Endothelial cell of umbilical vein (primary cell): ENCODE data around the gene RILPL1.

Experiments used
- CTCF ChIP-seq, 2 donors: IDR thresholded peaks; 1 replicate in 1 of 2; 2 replicates in 1 of 2; pipeline ENCODE4 v1.5.1; 2011; ENCODE audit warnings: low read length in 2 of 2, mild to moderate bottlenecking in 2 of 2, moderate library complexity in 2 of 2, control low read depth in 1 of 2, inconsistent platforms in 1 of 2, low read depth in 1 of 2; ENCODE audit not compliant: insufficient read depth in 1 of 2; ENCODE audit errors: extremely low read depth in 1 of 2
- EZH2 ChIP-seq: IDR thresholded peaks from 2 replicates; pipeline ENCODE4 v1.6.1; 2012; ENCODE audit warnings: borderline replicate concordance, low read depth, mild to moderate bottlenecking, moderate library complexity, low read length, inconsistent platforms; ENCODE audit not compliant: severe bottlenecking
- FOS ChIP-seq: IDR thresholded peaks from 2 replicates; pipeline ENCODE4 v1.6.1; 2011; ENCODE audit warnings: mild to moderate bottlenecking, low read length, moderate library complexity, borderline replicate concordance; ENCODE audit not compliant: insufficient read depth
- GATA2 ChIP-seq: IDR thresholded peaks from 2 replicates; pipeline ENCODE4 v1.7.0; 2011; ENCODE audit warnings: low read depth, mild to moderate bottlenecking, moderate library complexity, mixed read lengths, low read length; ENCODE audit not compliant: insufficient read length, insufficient read depth
- MAX ChIP-seq: IDR thresholded peaks from 2 replicates; pipeline ENCODE4 v1.6.1; 2011; ENCODE audit not compliant: insufficient read depth, insufficient read length
- POLR2A ChIP-seq: IDR thresholded peaks from 2 replicates; pipeline ENCODE4 v1.6.1; 2012; ENCODE audit warnings: low read depth, mild to moderate bottlenecking, control low read depth, low read length
- POLR2AphosphoS5 ChIP-seq: IDR thresholded peaks from 2 replicates; pipeline ENCODE4 v1.6.1; 2012; ENCODE audit warnings: low read depth, mild to moderate bottlenecking, control low read depth, low read length, moderate library complexity; ENCODE audit not compliant: insufficient read depth

- TF ChIP-seq POLR2AphosphoS5 (no peak), MAX (no peak), CTCF (IDR thresholded peaks at IDR 0.05; ENCODE audit: extremely low read depth in 1 of 2, insufficient read depth in 1 of 2, low read depth in 1 of 2, low read length in 2 of 2) (no peak), POLR2A (no peak), EZH2 (no peak), FOS (no peak), GATA2 (no peak)
These were observed 104.9 kb downstream of the RILPL1 start for GRCh38 chr12:123428591-123428990.
